SU-DHL-6 (cell line): Measurements from ENCODE around the gene ZSWIM4.
"Not testable (repeated sequence)": the region's sequence is repeated elsewhere in the genome, so short reads cannot be mapped to it uniquely, and the experiment has no call there.

Experiments
- H2AFZ ChIP-seq: fragments of 200-600 bp; sonication (generic); 2 replicates; pipeline ENCODE4 v1.6.1; 2014; ENCODE audit warnings: low read depth, mild to moderate bottlenecking, moderate library complexity, mixed read lengths, antibody characterized with exemption, low read length; ENCODE audit not compliant: severe bottlenecking
- H3F3A ChIP-seq: fragments of 200-600 bp; shearing (Covaris generic); 2 replicates; pipeline ENCODE4 v1.6.0; 2016; ENCODE audit warnings: antibody characterized with exemption, mild to moderate bottlenecking; ENCODE audit not compliant: insufficient read depth
- H3K27ac ChIP-seq: fragments of 200-600 bp; sonication (generic); 2 replicates; pipeline ENCODE4 v1.5.1; 2016; ENCODE audit warnings: low read depth, mild to moderate bottlenecking, low read length, moderate library complexity, mixed read lengths
- H3K27me3 ChIP-seq: fragments of 200-600 bp; sonication (generic), shearing (Covaris generic); 2 replicates; pipeline ENCODE4 v1.6.0; 2014; ENCODE audit warnings: mild to moderate bottlenecking, low read length
- H3K36me3 ChIP-seq: fragments of 200-600 bp; sonication (generic); 2 replicates; pipeline ENCODE4 v1.6.1; 2014; ENCODE audit warnings: mild to moderate bottlenecking, low read length, mixed read lengths
- H3K4me2 ChIP-seq: fragments of 300-600, 200-600 bp; shearing (Covaris generic), sonication (generic); 2 replicates; pipeline ENCODE4 v1.6.0; 2014; ENCODE audit warnings: low read length, low read depth, mild to moderate bottlenecking; ENCODE audit not compliant: poor library complexity, severe bottlenecking
- H3K4me3 ChIP-seq: fragments of 200-600 bp; sonication (generic); 2 replicates; pipeline ENCODE4 v1.5.1; 2014; ENCODE audit warnings: antibody characterized with exemption, low read length, mild to moderate bottlenecking, mixed read lengths; ENCODE audit not compliant: insufficient read depth, poor library complexity, severe bottlenecking
- H3K79me2 ChIP-seq: fragments of 200-600 bp; sonication (generic); 2 replicates; pipeline ENCODE4 v1.6.1; 2014; ENCODE audit warnings: mild to moderate bottlenecking, low read length, moderate library complexity; ENCODE audit not compliant: insufficient read depth
- H3K9ac ChIP-seq: fragments of 200-600 bp; sonication (generic); 2 replicates; pipeline ENCODE4 v1.7.0; 2014; ENCODE audit warnings: mild to moderate bottlenecking, low read length
- H3K9me2 ChIP-seq: fragments of 200-600 bp; sonication (generic); replicated peaks from 2 replicates; pipeline ENCODE4 v1.6.1; 2014; ENCODE audit warnings: low read length; ENCODE audit not compliant: insufficient read depth
- H3K9me3 ChIP-seq: fragments of 200-600 bp; sonication (generic); 2 replicates; pipeline ENCODE4 v1.6.1; 2014; ENCODE audit warnings: low read length, mixed read lengths; ENCODE audit not compliant: insufficient read depth
- H4K20me1 ChIP-seq: fragments of 200-600 bp; sonication (generic); 2 replicates; pipeline ENCODE4 v1.6.1; 2014; ENCODE audit warnings: low read depth, mild to moderate bottlenecking, antibody characterized with exemption, low read length, moderate library complexity, mixed read lengths
- EZH2phosphoT487 ChIP-seq: fragments of 200-600 bp; sonication (generic), shearing (Covaris generic); conservative IDR thresholded peaks from 2 replicates; pipeline ENCODE4 v1.6.1; 2018; ENCODE audit warnings: mild to moderate bottlenecking, antibody characterized with exemption, low read length, moderate library complexity, mixed read lengths
- TF ChIP-seq, protein P1 (sequence below): fragments of 200-600 bp; sonication (generic); IDR thresholded peaks from one replicate; pipeline ENCODE4 v1.5.1; 2017; ENCODE audit warnings: antibody characterized with exemption, mild to moderate bottlenecking, low read length, moderate library complexity; ENCODE audit not compliant: insufficient read depth, poor library complexity, severe bottlenecking

ZSWIM4 gene

DNA sequence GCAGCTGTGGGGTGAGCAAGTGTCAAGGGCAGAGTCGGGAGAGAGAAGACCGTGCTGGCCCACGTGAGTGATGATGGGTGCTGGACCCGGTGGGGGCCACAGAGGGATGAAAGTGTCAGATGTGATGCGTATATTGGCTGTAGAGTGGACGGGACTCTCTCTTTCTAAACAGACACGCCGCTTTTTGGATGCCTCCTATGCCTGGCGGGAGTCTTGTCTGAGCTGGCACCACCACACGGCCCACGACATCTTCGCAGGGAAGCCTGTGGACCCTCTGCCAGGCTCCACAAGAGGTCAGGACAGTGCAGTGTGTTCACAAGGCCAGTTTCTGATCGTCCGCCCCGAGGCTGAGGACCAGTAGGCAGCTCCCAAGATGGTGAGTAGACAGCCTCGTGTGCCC is 43.8 kb upstream of the ZSWIM4 start:
- Histone ChIP-seq H3F3A (peaks cover 6% of the 10 kb centered on the region), H3K9me2 (no peaks in the 10 kb centered on the region), H3K27me3 (no peaks in the 10 kb centered on the region), H3K4me2 (no peak overlapping the region), H3K36me3 (0 out of 2 replicates have a peak, but pooled peaks cover 3% of the 10 kb centered on the region), H3K9ac (no peak overlapping the region), H3K9me3 (no peaks in the 10 kb centered on the region), H4K20me1 (no peaks in the 10 kb centered on the region), H2AFZ (no peak overlapping the region), H3K27ac (no peak overlapping the region), H3K4me3 (no peak overlapping the region), H3K79me2 (peaks cover 19% of the 10 kb centered on the region; the same call in 1 of the 2 replicates)
- TF ChIP-seq, protein P1, sequence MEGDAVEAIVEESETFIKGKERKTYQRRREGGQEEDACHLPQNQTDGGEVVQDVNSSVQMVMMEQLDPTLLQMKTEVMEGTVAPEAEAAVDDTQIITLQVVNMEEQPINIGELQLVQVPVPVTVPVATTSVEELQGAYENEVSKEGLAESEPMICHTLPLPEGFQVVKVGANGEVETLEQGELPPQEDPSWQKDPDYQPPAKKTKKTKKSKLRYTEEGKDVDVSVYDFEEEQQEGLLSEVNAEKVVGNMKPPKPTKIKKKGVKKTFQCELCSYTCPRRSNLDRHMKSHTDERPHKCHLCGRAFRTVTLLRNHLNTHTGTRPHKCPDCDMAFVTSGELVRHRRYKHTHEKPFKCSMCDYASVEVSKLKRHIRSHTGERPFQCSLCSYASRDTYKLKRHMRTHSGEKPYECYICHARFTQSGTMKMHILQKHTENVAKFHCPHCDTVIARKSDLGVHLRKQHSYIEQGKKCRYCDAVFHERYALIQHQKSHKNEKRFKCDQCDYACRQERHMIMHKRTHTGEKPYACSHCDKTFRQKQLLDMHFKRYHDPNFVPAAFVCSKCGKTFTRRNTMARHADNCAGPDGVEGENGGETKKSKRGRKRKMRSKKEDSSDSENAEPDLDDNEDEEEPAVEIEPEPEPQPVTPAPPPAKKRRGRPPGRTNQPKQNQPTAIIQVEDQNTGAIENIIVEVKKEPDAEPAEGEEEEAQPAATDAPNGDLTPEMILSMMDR: no peak
- TF ChIP-seq EZH2phosphoT487: no peak

DNA sequence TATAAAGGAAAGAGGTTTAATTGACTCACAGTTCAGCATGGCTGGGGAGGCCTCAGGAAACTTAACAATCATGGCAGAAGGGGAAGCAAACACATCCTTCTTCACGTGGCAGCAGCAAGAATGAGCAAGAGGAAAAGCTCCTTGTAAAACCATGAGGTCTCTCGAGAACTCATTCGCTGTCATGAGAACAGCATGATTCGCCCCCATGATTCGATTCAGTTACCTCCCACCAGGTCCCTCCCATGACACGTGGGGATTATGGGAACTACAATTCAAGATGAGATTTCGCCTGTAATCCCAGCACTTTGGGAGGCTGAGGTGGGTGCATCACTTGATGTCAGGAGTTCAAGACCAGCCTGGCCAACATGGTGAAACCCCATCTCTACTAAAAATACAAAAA is 41.6 kb upstream of the ZSWIM4 start:
- H3K9me2 ChIP-seq, H3K4me2 ChIP-seq, H3K9ac ChIP-seq, H3K27me3 ChIP-seq, H3F3A ChIP-seq, H2AFZ ChIP-seq, H4K20me1 ChIP-seq, H3K27ac ChIP-seq, H3K4me3 ChIP-seq, H3K36me3 ChIP-seq, H3K9me3 ChIP-seq: not testable (repeated sequence)
- peaks cover 11% of the 10 kb centered on the region; the same call in 1 of the 2 replicates for H3K79me2 ChIP-seq

DNA sequence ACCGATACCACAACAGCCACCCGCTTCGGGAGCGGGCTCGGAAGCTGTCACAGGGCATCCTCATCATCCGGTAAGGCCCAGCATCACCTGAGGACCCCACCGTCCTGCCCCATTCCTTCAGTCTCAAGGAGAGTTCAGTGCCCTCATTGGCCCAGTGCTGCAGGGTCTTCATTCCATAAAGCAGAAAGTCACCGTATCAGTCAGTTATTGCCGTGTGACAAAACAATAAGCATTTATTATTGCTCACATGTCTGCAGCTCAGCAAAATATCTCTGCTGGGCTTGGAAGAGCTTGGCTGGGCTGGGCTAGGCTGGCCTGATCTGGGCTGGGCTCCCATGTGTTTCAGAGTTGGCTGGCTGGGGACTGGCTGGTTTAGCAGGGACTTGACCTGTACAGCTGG is 39.0 kb upstream of the ZSWIM4 start:
- Histone ChIP-seq H2AFZ (no peak overlapping the region), H3K27ac (no peak overlapping the region), H3K36me3 (0 out of 2 replicates have a peak, but pooled peaks cover 5% of the 10 kb centered on the region), H3K9me3 (no peaks in the 10 kb centered on the region), H3K9me2 (no peaks in the 10 kb centered on the region), H4K20me1 (no peaks in the 10 kb centered on the region), H3K4me3 (no peak overlapping the region), H3F3A (no peaks in the 10 kb centered on the region), H3K9ac (no peak overlapping the region), H3K4me2 (no peak overlapping the region), H3K79me2 (no peaks in the 10 kb centered on the region), H3K27me3 (no peaks in the 10 kb centered on the region)
- TF ChIP-seq, protein P1: no peak
- no peak for TF ChIP-seq EZH2phosphoT487

DNA sequence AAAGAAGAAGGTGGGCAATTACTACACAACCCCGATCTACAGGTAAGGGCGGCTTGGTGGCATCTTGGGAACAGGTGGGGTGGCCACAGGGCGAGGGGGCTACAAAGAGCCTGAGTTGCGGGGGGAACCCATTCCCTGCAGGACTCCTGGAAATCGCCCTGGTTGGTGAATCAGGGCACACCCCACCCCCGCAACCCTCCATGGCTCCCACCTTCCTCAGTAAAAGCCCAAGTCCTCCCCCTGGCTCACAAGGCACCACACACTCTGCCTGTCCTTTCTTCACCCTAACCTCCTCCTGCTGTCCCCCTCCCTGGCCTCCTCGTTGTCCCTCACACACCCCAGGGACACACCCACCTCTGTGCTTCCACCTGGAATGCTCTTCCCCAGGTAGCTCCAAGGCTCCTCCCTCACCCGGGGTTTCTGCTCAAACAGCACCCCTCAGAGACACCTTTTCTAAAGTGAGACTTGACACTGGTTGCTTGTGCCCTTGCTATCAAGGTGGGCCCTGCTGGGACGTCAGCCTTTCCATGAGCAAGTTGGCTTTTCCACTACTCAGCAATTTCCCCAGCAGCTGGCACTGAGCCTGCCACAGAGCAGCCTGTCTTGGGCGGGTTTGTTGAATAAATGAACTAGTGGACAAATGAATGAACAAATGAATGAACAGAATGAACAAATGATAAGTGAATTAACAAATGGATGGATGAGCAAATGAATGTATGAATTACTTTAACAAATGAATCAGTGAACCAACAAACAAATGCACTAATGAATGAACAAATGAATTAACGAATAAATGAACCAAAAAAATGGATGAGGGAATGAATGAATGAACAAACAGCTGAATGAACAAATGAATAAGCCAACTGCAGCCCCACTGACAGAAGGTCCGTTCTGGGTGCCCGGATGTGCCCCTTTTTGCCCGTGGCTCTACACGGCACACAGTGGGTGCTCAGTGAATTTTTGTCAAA is 37.2 kb upstream of the ZSWIM4 start:
- H3K27me3 ChIP-seq: no peaks in the 10 kb centered on the region
- no peaks in the 10 kb centered on the region for H3F3A ChIP-seq
- TF ChIP-seq EZH2phosphoT487: no peak
- TF ChIP-seq, protein P1: no peak
- H4K20me1 ChIP-seq: no peaks in the 10 kb centered on the region
- H3K79me2 ChIP-seq: no peaks in the 10 kb centered on the region
- no peak overlapping the region for H3K4me3 ChIP-seq
- no peaks in the 10 kb centered on the region for H3K9me2 ChIP-seq
- H3K36me3 ChIP-seq: 0 out of 2 replicates have a peak, but pooled peaks cover 5% of the 10 kb centered on the region
- H3K9me3 ChIP-seq: no peaks in the 10 kb centered on the region
- no peak overlapping the region for H2AFZ ChIP-seq
- H3K4me2 ChIP-seq: no peak overlapping the region
- H3K9ac ChIP-seq: no peak overlapping the region
- no peak overlapping the region for H3K27ac ChIP-seq
